NCI-H1417 treated with DMSO at 0.1 percent for 48 hours (cell line): ENCODE results near the gene PNPLA5.
"Not testable (repeated sequence)": the region's sequence is repeated elsewhere in the genome, so short reads cannot be mapped to it uniquely, and the experiment has no call there.

ENCODE experiments used
- DNase-seq: peaks from one replicate; lab custom pipeline; 2025; lab: John Stamatoyannopoulos, UW

The PNPLA5 gene

GRCh38 chr22:43891360-43892182 is at the start of gene PNPLA5:
TSS of gene PNPLA5 (minus strand) at chr22:43892013. CDS start at chr22:43891880, 133 bp downstream.
- DNase-seq = no peak

DNA sequence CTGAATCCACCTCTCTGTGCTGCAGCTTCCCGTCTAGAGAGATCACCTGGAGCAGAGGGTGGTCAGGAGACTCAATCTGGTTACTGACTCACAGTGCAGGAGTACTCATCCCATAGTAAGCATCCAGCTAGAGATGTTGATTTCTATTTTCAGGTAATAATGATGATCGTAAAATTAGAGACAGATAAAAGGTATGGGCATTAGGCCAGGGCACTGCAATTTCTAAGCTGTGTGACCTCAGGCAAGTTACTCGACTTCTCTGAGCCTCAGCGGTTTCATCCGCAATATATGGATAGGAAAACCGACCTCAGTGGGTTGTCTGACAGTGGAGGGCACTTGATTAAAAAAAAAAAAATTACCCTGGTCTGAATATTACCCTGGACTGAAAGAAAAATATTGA is 49.6 kb upstream of the PNPLA5 start:
- no peak for DNase-seq

DNA sequence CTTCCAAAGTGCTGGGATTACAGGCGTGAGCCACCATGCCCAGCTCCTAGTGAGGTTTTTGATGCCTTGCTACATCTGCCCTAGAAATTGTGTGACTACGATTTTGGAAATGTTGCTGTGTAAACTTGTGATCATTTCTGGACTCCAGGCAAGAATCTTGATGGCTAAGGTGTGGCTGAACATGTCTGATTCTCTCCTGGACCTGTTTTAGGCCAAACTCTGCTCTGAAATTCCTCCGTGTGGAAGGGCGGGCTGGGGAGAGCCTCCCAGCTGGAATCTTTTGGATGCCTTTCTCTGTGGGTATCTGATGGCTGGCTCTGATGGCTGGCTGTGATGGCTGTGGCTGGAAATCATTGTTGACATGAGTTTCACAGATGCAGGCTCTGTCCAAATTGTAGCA is 40.0 kb upstream of the PNPLA5 start:
- DNase-seq = no peak

DNA sequence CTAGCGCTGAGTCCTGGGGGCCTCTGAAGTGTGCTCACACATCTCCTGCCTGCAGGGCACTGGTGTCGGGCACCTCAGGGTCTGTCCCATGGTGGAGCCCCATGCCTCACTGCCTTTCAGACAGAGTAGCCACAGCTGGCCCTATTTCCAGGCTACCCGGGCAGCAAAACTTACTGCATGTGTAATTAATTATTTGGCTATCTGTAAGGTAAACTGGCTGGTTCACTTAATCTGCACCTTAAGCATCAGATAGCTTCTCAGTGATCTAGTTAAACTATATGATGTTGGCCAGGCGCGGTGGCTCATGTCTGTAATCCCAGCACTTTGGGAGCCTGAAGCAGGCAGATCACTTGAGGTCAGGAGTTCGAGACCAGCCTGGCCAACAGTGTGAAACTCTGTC is 37.1 kb upstream of the PNPLA5 start:
- DNase-seq = no peak

DNA sequence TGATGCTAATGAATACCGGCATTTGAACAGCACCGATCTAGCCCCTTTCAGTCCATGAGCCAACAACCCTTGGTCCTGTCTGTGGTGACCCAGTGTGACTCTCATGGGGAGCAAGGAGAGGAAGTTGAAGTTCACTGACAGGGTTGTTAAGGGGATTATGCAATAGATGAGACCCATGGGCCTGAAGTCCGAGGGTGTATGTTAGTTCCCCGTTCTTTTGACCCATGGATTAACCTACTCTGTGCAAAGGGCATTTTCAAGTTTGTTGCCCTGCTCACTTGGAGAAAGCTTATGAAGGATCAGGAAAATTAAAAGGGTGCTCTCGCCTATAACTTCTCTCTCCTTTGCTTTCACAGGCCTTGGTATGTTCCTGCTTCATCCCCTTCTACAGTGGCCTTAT is 36.7 kb upstream of the PNPLA5 start:
- DNase-seq = no peak

GRCh38 chr22:43926349-43926710 is 34.5 kb upstream of the PNPLA5 start:
- no peak for DNase-seq

DNA sequence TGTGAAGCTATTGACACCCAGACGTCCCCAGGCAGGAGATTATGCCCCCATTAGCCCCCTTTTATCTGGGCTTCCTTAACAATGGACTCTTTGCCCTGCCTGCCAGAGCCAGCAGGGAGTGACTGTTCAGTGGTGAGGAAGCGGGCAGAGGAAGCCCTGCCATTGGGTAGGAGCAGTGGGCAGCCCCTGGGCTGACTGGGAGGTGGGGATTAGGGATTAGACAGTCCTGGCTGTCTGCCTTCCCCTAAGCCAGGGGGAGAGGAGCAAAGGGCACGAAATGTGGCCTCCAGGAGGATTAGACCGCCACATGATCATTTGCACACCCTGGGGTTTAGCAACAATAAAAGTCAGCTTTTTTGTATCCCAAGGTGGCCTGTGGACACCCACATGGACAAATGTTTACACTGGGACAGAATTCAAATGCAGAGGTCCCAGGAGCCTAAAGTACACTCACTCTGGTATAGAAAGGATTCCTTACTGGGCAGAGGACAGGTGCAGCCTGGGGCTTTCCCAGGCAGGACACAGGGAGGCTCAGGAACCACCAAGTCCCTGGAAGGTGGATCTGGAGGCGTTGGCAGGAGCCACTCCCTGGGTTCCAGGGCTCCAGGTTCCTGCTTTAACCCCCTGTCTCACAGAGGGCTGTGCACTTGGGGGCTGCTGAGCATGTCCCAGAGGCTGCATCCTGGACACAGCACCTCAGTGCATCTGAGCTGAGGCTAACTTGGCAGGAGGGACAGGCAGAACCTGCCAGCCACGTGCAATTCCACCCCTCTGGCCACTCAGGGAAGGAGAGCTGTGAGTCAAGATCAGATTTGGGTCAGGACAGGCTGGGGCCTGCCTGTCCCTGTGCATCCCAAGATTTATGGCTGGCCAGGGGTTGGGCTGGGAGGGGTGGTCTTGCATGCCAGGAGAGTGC is 33.9 kb upstream of the PNPLA5 start:
- DNase-seq = no peak

- DNase-seq = no peak
Observed at GRCh38 chr22:43924877-43925276, 33.1 kb upstream of the PNPLA5 start.

GRCh38 chr22:43923631-43924464 is 32.0 kb upstream of the PNPLA5 start, which contains the start of gene PNPLA3:
TSS of gene PNPLA3 (plus strand) at chr22:43923805. CDS start at chr22:43923912, 107 bp downstream.
- DNase-seq = peak; percentile 8

DNA sequence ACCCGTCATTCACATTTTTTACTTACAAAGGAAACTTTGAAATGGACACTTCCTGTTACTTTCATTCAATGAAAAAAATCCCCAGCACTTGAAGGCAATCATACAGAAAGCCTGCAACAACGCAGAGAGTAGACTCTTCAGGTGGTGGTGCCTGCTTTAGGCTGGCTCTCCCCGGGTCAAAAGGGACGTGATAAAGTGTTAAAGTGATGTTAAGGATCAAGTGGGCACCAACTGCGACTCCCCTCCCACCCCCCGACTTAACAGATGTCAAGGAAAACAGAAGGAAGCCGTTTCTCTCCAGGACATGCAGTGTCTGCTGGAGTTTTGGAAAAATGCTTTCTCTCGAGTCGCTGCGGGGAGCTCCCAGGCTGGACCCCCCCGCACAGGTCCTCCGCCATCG is 31.4 kb upstream of the PNPLA5 start:
- no peak for DNase-seq

- no peak for DNase-seq
Observed at GRCh38 chr22:43922123-43922522, 30.3 kb upstream of the PNPLA5 start.

DNA sequence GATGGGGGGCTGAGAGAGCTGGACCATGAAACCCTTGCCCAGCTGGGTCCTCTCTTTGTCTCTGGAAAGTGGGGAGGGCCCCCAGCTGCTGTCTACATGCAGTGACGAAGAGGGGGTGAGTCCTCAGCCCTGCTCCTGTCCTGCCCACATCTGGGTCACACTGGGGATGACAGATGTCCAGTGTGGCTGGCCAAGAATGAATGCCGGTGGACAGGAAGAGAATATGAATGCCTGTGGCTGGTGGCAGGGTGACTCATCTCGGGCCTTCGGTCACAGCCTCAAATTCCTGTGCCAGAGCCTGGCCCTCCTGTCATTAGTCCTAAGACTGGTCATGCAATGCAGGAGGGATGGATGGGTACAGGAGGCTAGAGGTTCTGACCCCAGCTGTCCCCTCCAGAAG is 29.6 kb upstream of the PNPLA5 start:
- no peak for DNase-seq

DNA sequence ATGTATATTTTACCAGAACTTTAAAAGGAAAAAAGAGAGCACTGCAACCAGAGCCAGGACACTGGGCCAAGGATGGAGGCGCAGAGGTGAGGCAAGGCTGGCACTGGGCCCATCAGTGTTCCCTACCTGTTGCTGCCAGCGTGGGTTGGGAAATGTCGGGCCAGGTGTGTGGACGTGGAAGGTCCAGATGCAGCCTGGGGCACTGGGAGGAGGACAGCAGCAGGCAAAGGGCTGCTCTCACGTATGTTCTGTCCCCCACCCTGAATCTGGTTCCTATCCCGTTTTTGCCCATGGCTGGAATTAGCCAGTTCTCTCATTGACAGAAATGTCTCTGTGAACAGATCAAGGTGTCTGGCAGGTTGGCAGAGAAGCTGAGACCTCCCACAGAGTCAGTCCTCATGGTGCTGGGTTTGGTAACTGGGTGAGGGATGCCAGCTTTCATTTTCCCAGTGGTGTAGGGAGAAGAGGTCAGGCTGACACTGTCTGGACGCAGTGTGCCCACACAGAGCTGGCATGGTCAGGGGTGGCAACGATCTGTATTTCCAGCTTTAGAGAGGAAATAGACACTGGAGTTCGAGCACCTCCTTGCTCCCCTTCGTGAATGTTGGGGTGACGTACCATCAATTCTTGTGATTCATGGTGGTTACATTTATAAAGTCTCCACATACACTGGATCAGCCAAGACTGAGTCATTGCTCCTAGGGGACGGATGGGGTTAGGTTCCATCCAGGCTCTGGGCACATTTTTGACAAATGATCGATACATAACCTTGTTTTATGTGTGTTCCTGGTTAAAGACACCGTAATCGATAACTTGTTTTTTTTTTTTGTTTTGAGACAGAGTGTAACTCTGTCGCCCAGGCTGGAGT is 27.5 kb upstream of the PNPLA5 start:
- no peak for DNase-seq

DNA sequence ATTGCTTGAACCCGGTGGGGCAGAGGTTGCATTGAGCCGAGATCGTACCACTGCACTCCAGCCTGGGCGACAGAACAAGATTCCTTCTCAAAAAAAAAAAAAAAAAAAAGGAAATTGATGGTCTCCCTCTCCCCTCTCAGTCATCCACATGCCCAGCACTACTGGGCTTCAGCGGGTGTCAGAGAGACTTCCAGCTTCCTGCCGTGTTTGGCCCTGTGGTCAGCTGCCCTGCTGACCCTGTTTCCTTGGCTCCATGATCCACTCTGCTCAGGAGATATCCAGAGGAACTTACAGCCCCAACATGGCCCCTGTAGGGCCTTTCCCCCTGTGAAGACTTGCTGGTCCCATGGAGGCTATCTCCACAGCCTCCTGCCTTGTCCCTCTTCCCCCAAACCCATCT is 25.7 kb upstream of the PNPLA5 start:
- DNase-seq = no peak

DNA sequence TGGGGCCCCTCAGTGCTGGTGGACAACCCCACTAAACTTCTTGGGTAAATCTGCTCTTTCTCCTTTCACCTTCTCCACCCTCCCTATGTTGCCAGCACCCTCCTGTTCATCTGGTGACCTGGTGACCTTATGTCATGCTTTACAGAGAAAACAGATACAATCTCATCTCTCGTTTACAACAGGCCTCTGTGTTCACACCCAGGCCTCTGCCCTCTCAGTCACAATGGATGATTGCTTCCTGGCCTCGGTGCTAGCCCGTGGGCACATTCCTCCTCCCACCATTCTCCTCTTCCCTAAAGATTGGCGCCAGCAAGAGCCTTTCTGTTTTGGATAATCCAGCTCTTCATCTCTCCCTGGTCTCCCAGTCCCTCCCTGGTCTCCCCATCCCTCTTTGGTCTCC is 19.5 kb upstream of the PNPLA5 start:
- DNase-seq = no peak

DNA sequence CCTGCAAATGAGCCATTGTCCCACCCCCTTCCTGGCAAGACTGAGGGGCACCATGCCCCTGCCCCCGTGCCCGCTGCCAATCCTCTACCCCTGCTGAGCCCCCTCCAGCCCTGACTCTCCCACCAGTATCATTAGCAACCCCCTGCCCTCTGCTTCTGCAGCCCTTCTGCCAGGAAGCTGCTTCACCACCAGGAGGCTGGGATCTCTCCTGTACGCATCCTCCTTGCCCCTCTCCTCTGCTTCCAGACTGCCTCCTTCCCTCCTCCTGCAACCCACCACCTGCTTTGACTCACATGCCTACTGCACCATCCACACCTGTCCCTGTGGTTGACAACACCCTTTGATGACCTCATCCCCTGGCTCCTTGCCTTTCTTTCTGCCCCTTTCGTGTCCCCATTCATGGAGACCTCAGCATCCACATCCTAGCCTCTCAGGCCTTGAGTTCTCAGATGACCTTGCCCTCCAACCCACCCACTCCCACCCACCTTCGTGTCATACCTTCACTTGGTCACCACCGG is 18.4 kb upstream of the PNPLA5 start:
- no peak for DNase-seq

DNA sequence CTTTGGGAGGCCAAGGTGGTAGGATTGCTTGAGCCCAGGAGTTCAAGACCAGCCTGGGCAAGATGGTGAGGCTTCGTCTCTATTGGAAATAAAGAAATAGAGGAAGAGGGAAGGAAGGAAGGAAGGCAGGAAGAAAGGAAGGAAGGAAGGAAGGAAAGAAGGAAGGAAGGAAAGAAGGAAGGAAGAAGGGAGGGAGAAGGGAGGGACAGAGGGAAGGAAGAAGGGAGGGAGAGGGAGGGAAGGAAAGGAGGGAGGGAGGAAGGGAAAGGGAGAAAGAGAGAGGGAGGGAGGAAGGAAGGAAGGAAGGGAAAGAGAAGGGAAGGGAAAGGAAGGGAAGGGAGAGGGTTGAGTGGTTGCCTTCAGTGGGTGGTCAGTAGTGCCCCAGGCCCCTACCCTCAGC is 17.9 kb upstream of the PNPLA5 start:
- DNase-seq = no peak

- DNase-seq = no peak
Observed at GRCh38 chr22:43905681-43906080, 13.9 kb upstream of the PNPLA5 start.

DNA sequence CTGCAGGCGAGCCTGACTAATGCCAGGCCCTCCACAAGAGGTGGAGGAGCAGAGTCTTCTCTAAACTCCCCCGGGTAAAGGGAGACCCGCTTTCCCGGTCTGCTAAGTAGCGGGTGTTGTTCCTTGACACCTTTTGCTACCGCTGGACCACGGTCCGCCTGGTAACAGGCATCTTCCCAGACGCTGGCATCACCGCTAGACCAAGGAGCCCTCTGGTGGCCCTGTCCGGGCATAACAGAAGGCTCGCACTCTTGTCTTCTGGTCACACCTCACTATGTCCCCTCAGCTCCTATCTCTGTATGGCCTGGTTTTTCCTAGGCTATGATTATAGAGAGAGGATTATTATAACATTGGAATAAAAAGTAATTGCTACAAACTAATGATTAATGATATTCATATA is 12.6 kb upstream of the PNPLA5 start:
- not testable (repeated sequence) for DNase-seq

- DNase-seq = not testable (repeated sequence)
Observed at GRCh38 chr22:43903033-43903432, 11.2 kb upstream of the PNPLA5 start.
